HepG2 (cell line): ENCODE measurements around the gene CLCN2.

ENCODE experiments used
- BRF2 ChIP-seq: sonication (generic); formaldehyde crosslinking; IDR thresholded peaks from 2 replicates; pipeline ENCODE4 v1.8.1; 2022; ENCODE audit warnings: mild to moderate bottlenecking, missing genetic modification reagents
- KDM5A ChIP-seq: fragments of 200-600 bp; sonication (generic); IDR thresholded peaks from 2 replicates; pipeline ENCODE4 v1.7.0; 2018; ENCODE audit warnings: antibody characterized with exemption, mild to moderate bottlenecking, low read length, borderline replicate concordance
- PHF21A ChIP-seq: sonication (generic); formaldehyde crosslinking; IDR thresholded peaks from 2 replicates; pipeline ENCODE4 v1.5.0; 2020; ENCODE audit warnings: mild to moderate bottlenecking, missing genetic modification reagents
- SRSF4 ChIP-seq: fragments of 200-400 bp; formaldehyde crosslinking; IDR thresholded peaks from one replicate; pipeline ENCODE4 v1.6.1; 2018; ENCODE audit warnings: mild to moderate bottlenecking, low read depth, low read length, moderate library complexity; ENCODE audit not compliant: poor library complexity, severe bottlenecking

GRCh38 chr3:184352897-184353545, 8.4 kb downstream of the CLCN2 start:
- TF ChIP-seq PHF21A (no peak), KDM5A (no peak), SRSF4 (no peak), BRF2 (CRISPR knock-in tag) (no peak)
